NB4 (cell line): ENCODE data around the gene MAP3K21.

Source experiments
- CTCF ChIP-seq: IDR thresholded peaks from one replicate; pipeline ENCODE4 v1.5.1; 2012; ENCODE audit warnings: low read depth, low read length
- MYC ChIP-seq: IDR thresholded peaks from 2 replicates; pipeline ENCODE4 v1.6.1; 2011; ENCODE audit warnings: low read depth, low read length
- POLR2A ChIP-seq: IDR thresholded peaks from 2 replicates; pipeline ENCODE4 v1.6.1; 2011; ENCODE audit warnings: mild to moderate bottlenecking; ENCODE audit not compliant: insufficient read length; ENCODE audit errors: extremely low read depth

GRCh38 chr1:233294913-233295236 is 32.6 kb upstream of the MAP3K21 start:
- TF ChIP-seq MYC (no peak), POLR2A (no peak), CTCF (no peak)
